GM13977 (cell line): Measurements from ENCODE around the gene STK11.

Experiments used
- DNase-seq: peaks from one replicate; pipeline ENCODE4 v3.0.0; 2012; ENCODE audit warnings: low spot score
- in situ Hi-C: fragments of 300-500 bp; cut with MboI; formaldehyde crosslinking; loops from one replicate; pipeline ENCODE4 v1.12.0; 2022; ENCODE audit warnings: low sequenced_read_pairs, low pct_unique_long_range_greater_than_20kb, mixed read lengths, inconsistent platforms; ENCODE audit not compliant: unreplicated experiment
- TF ChIP-seq, protein P1 (sequence below): IDR thresholded peaks from 2 replicates; pipeline ENCODE4 v1.5.1; 2012; ENCODE audit warnings: mild to moderate bottlenecking, control low read depth; ENCODE audit not compliant: insufficient read depth; ENCODE audit errors: extremely low read depth, missing control alignments

The STK11 gene

DNA sequence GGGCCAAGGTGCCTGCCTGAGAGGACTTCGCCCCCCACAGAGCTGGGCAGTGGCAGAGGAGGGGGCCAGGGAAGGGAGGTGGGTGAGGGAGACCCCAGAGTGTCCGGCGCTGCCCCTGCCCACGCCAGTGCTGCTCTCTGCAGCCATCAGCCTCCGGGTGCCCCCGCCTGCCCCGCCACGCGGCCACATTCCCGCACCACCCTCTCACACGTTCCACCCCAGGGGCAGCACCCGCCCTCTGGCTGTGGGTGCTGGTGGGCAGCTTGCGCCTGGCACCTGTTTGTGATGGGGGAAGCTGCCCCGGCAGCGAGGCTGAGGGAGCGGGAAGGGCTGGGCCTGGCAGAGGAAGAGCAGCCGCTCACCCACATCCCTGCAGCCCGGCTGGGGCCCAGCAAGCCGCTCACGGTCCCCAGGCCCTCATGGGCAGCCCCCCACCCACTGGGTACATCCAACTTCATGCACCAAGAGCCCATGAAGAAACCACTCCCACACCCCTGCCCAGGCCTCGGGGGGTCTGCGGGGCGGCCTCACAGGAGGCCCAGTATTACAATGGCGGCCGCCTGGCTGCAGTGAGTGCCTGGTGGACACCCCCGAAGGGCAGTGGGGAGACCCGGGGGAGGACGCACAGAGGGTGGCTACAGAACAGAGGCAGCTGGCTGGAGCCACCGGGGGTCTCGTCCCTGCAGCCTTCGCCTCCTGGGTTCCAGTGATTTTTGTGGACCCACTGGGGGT, 45.5 kb upstream of the STK11 start:
- in situ Hi-C loops, result no loop called here
- TF ChIP-seq, protein P1, sequence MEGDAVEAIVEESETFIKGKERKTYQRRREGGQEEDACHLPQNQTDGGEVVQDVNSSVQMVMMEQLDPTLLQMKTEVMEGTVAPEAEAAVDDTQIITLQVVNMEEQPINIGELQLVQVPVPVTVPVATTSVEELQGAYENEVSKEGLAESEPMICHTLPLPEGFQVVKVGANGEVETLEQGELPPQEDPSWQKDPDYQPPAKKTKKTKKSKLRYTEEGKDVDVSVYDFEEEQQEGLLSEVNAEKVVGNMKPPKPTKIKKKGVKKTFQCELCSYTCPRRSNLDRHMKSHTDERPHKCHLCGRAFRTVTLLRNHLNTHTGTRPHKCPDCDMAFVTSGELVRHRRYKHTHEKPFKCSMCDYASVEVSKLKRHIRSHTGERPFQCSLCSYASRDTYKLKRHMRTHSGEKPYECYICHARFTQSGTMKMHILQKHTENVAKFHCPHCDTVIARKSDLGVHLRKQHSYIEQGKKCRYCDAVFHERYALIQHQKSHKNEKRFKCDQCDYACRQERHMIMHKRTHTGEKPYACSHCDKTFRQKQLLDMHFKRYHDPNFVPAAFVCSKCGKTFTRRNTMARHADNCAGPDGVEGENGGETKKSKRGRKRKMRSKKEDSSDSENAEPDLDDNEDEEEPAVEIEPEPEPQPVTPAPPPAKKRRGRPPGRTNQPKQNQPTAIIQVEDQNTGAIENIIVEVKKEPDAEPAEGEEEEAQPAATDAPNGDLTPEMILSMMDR, result no peak
- no peak for DNase-seq

DNA sequence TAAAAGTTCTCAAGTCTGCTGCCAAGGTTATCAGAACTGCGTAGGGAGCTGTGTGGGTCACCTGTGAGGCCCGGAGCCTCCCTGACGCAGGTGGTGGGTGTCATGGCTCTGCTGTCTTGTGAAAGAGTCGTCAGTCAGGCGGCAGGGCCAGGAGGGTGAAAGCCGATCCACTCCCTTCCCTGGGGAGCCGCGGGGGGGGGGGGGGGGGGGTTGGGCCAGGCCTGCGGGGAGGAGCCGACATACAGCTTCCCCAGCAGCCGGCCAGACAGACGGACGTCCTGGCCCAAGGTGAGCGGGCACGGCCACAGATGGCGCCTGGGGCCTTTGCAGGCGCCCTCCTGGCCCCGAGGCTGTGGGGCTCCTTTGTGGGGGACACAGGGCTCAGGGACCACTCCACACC, 43.9 kb upstream of the STK11 start:
- in situ Hi-C loops, result no loop called here
- TF ChIP-seq, protein P1, result no peak
- no peak for DNase-seq

DNA sequence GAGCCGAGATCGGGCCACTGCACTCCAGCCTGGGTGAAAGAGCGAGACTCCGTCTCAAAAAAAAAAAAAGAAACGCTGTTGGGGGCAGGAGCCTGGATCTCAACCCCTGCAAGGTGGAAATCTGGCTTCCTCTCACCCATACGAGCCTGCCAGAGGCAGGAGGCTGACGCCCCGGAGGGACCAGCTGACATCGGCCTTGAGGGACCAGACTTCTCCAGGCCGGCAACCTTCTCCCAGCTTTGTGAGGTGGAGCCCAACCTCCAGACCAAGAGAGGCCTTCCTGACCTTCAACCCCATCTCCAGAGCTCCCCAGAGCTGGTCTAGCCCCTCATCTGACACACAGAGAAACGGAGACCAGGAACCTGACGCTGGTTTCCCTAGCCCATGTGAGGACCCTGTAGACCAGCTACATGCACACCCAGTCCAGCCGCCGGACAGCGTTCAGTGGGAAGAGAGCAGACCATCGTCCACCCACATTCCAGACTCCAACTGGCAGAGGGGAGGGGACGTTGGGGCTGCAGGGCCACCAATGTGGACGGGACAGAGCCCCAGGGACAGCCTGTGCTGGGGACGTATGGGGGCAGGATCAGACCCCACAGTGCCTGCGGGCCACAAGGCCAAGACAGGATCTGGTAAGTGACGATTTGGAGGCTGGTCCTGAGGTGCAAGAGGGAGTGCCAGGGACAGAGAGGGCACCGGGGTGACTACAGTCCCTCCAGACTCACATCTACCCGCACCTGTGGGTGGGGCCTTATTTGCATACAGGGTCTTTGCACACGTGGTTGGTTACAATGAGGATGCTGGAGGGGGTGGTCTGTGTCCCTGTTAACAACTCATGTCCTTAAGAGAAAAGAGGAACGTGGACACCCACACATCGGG, 42.9 kb upstream of the STK11 start:
- in situ Hi-C loops, result no loop called here
- no peak for DNase-seq
- TF ChIP-seq, protein P1, result no peak

DNA sequence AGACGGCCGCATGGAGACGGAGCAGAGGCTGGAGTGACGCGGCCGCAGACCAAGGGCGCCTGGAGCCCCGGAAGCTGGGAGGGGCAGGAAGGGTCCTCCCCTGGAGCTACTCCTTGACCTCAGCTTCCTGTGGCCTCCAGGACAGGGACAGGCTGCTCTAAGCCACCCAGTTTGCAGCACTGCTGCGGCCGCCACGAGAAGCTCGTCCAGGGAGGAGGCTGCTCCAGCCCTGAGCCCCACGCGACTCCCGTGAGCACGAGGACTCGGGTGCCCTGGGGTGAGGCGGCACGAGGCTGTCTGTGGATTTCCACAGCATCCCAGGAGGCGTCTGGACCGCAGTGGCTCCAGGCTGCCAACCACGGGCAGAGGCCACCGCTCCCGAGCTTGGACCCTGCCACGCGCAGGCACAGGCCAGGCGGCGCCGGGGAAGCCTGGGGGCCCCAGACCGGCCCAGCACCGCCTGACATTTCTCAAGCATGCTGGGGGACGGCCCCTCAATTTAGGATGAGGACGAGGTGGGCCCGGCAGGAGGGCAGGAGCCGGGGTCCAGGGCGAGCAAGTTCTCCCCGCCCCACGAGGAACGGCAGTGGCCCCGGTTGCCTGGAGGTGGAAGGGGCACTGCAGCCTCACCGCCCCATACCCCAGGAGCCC, 42.2 kb upstream of the STK11 start:
- in situ Hi-C loops, result no loop called here
- TF ChIP-seq, protein P1, result no peak
- no peak for DNase-seq

DNA sequence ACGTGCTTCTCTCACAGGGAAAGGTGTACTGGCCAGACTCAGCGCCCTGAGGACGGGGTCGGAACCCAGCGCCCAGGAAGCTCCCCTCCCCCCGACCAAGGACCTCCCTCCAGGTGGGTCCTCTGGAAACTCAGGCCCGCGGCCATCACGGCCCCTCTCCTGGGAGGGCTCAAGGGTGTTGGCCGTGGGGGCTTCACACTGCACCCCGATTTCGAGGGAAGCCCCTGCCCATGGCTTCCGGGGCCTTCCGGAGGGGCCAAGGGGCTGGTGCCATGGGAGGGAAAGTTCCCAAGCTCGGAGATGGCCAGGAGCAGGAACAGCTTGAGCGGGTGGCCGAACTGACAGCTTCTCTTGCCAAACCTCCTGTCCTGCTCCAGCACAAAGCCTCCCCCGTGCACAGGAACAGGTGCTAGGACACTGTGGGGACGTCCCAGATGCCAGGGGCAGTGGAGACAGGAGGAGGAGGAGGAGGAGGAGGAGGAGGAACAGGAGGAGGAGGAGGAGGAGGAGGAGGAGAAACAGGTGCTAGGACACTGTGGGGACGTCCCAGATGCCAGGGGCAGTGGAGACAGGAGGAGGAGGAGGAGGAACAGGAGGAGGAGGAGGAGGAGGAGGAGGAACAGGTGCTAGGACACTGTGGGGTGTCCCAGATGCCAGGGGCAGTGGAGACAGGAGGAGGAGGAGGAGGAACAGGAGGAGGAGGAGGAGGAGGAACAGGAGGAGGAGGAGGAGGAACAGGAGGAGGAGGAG, 41.5 kb upstream of the STK11 start:
- DNase-seq, result no peak
- TF ChIP-seq, protein P1, result no peak
- in situ Hi-C loops, result no loop called here

DNA sequence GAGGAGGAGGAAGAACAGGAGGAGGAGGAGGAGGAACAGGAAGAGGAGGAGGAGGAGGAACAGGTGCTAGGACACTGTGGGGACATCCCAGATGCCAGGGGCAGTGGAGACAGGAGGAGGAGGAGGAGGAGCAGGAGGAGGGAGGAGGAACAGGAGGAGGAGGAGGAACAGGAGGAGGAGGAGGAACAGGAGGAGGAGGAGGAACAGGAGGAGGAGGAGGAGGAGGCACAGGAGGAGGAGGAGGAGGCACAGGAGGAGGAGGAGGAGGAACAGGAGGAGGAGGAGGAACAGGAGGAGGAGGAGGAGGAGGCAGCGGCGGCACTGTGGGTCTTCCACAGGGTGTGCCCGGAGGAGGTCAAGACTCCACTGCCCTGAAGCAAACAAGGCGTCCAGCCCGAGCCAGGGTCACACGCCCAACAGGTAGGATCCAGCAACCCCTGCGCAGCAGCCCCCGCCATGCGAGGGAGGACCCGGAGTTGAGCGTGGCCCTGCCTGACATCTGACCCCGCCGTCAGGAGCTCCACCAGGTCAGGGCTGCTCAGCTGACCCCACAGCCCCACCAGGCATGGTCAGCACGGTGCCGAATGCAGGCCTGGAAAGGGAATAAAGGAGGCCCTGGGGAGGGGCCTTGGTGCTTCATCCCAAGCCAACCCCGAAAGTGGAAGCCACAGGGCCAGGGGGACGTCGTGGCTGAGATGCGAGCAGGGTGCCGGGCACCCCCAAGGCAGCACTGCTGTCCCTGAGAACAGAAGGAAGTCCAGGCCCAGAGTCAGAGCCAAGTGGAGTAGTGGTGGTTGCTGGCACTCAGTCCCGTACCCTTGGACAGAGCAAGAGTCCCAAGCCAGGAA, 40.7 kb upstream of the STK11 start:
- TF ChIP-seq, protein P1, result no peak
- in situ Hi-C loops, result no loop called here

More for the DNA sequence above, 40.7 kb upstream of the STK11 start:
- no peak for DNase-seq
